WI38 (cell line): ENCODE measurements around the gene SGCD.

ENCODE experiments used
- H3K4me3 ChIP-seq: 2 replicates; pipeline ENCODE4 v1.5.1; 2011; ENCODE audit warnings: low read depth, mild to moderate bottlenecking, control low read depth, low read length
- CTCF ChIP-seq: IDR thresholded peaks from 2 replicates; pipeline ENCODE4 v1.5.1; 2012; ENCODE audit warnings: low read depth, mild to moderate bottlenecking, control low read depth, low read length

Gene SGCD

GRCh38 chr5:156411185-156411613 is 84.2 kb downstream of the SGCD start:
- H3K4me3 ChIP-seq = no peak overlapping the region
- TF ChIP-seq CTCF = no peak

- H3K4me3 ChIP-seq = no peak overlapping the region
- TF ChIP-seq CTCF = no peak
Observed at GRCh38 chr5:156411957-156412356, 85.0 kb downstream of the SGCD start.

GRCh38 chr5:156414391-156414790 is 87.4 kb downstream of the SGCD start:
- no peak overlapping the region for H3K4me3 ChIP-seq
- TF ChIP-seq CTCF = no peak

GRCh38 chr5:156419661-156420060 is 92.7 kb downstream of the SGCD start:
- no peak overlapping the region for H3K4me3 ChIP-seq
- no peak for TF ChIP-seq CTCF

GRCh38 chr5:156420665-156421064 is 93.7 kb downstream of the SGCD start:
- no peak overlapping the region for H3K4me3 ChIP-seq
- no peak for TF ChIP-seq CTCF

- H3K4me3 ChIP-seq = no peak overlapping the region
- TF ChIP-seq CTCF = no peak
Observed at GRCh38 chr5:156421798-156422197, 94.8 kb downstream of the SGCD start.

GRCh38 chr5:156423597-156423996 is 96.6 kb downstream of the SGCD start:
- no peak overlapping the region for H3K4me3 ChIP-seq
- no peak for TF ChIP-seq CTCF
